Measurements from ENCODE around the gene ENO4. TPM values are rescaled to one million over a fixed set of nuclear protein-coding genes. Genes with fewer than 3 reads are reported as not detected.

ENO4 gene
- total RNA-seq, 1 donor from 2014 or later = not detected

DNA sequence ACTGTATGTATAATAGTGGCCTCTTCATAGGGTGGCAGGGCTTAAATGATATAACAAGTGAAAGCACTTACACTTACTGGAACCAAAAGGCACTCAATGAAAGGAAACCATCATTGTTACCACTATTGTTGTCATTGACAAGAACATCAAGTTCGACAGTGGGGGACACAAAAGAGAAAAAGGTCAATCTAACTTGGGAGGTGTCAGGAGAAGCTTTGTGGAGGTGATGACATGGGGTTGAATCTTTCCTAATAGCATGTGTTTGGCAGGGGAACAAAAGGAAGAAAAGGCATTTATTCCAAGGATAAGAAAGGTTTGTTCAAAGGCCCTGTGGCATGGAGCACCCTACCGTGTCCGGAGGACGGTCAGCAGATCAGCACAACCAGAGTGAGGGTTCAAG, 18.2 kb upstream of the ENO4 start:
- ATAC-seq = no peak

DNA sequence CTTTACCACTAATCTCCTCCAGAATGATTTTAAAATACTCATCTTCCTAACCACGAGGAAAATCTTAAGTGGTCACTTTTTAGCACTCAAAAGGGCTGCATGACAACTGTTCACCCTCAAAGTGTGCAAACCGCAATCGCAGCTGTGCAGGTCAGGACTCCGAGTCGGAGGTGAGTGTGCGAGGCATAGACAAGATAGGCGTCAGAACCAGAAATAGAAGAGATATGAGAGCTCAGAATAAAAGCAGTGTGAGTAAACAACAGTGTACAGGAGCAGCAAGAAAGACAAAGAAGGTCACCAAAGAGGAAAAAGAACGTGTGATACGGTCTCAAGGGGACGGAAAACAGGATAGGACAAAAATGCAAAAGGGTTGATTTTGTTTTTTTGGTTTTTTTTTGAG, 17.5 kb upstream of the ENO4 start:
- ATAC-seq = no peak

GRCh38 chr10:116833986-116834985, 15.0 kb upstream of the ENO4 start:
- ATAC-seq = no peak

DNA sequence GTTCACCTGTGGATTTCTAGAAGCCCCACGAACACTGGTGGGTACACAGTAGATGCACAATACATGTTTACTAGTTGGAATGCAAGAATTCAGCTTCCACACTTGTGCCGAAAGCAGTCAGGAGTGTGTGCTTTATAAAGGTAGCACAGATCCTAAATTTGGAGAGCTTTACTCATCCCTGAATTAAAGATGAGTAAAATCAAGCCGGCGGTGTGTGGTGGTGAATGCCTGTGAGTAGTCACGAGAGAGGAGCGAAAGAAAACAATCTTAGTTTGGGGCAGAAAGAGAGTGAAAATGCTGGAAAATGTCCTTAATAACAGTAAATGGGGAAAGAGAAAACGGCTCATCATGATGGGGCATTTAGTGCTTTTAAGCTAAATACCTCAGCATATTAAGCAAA, 13.6 kb upstream of the ENO4 start:
- ATAC-seq = no peak

DNA sequence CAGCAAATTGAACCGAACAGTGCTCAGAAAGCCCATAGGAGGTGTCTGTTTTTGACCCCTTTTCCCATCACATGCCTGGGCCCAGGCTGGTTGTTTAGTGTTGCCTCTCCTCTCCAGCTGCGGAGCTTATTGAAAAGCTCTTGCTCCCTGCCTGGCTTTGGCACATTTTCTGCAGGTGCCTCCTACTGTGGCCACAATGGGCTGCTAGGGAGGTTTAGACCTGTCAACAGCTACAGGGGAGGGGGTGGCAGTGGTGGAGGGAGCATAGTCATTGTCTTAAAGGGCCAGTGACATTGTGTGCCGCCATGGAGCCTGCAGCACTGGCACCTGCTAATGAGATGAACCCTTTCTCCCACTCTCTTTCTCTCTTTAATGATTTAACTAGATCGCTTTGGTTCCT, 13.2 kb upstream of the ENO4 start:
- no peak for ATAC-seq

DNA sequence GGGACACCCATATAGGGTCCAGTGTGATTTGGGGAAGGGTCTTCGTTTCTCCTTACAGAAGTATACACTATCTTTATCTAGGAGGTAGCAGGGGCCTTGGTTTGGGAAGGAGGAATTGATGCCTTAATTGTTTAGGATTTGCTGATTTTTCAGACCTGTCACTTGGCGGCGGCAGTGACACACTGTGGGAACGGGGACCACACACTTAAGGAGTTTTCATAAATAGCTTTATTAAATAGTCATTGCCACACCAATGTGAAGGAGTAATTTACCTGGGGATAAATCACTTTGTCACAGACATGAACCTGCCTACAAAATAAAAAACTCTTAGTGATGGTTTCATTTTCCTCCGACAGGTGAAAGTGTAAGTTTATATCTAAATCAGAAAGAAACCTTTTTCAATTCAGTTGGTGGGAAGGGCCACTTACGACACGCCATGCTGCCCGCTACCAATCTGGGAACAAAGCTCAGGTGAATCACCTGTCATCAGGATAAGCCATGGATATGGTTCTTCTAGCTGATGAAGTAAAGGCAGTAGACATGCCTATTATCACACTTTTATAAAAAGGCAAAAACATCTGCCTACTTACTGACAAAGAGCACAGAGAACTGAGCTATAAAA, 12.3 kb upstream of the ENO4 start:
- no peak for ATAC-seq

DNA sequence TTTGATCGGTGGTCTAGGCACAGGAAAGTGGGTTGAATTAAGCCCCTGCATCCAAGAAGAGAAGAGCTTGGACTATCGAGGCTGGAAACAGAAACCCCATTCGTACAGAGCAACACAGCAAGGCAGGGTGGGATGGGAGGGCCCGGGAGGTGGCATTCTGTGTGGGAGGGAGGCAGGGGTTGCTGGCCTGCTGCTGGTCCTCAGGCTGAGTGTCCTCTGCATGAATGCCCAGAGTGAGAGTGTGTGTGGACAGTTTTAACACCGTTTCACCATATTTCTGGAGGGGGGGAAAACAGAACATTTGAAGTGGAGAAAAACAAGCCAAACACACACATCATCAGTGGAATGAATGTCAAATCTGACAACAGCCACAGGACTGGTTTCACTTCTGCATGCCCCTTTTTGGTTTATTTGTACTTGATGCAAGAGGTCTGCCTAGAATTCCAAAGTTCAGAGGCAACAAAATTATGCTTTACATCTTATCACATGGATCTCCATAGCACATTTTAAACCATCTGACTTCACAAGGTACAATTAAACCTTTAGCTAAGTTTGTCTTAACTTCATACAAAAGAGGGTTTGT, 11.1 kb upstream of the ENO4 start:
- ATAC-seq = no peak

DNA sequence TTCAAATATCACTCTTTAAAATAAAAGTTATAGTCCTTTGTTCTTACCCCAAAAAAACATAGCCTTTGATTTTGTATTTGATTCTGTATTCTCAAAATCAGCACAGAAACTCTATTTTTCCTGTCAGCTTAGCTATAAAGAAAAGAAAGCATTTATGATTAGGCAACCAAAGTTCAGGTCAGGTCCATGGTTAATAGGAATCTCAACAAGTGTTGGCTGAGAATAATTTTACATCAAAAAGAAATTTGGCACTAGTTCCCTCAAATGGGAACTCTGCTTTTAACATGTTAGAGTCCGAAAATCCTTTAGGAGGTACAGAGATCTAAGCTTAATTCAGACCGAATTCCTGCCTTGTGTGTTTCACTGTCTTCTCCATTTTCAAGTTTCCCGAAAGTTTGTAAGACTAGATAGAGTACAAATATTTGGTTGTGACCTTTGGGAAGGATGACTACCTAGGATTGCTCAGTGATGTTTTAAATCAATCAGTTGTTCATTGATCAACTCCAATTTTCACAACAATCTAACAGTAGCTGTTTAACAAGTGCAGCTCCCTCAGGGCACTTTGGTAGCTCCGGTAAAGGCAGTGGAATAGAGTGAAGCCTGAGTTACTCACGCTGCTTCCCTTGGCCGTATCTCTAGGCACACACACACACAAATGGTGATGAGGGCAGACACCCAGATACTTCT, 8.8 kb upstream of the ENO4 start:
- no peak for ATAC-seq

- ATAC-seq = no peak
Observed at GRCh38 chr10:116845823-116846222, 3.5 kb upstream of the ENO4 start.

DNA sequence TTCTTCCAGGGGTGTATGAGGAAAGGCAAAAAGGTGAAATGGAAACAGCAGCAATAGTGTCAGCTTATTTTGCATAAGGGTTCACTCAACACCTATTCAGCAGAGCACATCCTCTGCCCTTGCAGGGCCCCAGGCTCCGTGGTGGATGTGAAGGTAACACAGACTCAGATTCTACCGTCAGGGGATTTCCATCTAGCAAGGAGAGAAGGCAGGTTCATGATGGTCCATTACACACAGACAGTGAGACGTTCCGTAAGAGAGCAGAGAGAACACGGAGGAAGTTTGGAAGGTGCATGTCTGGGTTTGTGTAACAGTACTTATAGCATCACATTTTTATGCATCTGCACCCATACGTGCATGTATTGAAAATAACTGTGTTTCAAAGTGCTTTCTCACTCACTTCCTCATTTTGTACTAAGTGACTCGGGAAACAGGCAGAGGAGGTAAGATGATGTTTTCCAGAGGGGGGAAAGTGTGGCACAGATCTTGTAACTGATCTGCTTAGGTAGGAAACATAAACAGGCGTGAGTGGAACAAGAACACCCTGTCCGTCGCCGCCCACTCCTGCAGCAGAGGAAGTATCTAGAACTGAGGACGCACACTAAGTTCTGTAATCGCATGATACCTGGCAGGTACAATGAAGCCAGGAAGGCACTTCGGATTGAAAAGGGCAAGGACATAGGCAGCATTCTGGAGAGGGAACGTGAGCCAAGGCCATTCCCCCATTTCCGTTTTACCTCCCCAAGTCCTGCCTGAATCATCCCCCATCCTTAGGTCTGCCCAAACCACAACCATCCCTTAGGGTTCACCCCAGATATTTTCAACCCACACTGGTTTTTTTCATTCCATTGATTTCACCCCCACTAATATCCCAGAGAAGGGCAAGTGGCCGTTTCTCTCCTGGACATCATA, 1.0 kb upstream of the ENO4 start:
- ATAC-seq = no peak

- ATAC-seq = peak; percentile 31
Observed at GRCh38 chr10:116848944-116849247, 403 bp upstream of the ENO4 start.

DNA sequence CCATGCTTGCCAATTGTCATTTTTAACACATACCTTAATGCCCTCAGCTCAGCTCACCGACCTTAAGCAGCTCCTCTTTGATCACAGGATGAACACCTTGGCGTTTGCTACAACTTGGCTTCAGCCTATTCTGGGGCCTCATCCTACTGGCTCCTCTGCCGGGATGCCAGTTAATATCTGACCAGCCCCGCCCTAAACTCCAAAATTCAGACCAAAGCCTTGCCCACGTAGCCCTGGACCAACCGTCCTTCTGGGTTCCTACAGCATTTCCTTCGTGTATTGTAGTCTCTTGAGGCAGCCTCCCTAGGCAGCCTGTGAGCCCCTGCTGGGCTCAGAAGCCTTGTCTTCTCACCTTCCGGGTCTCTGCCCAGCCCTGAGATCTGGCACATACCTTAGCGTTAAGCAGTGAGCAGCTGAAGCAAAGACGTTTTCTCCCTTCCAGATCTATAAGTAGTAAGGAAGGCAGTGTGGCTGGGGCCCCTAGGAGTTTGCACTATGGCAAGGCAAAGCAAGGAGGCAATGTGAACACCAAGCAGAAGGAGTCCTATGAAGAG, 836 bp downstream of the ENO4 start:
- no peak for ATAC-seq

- ATAC-seq = no peak
Observed at GRCh38 chr10:116852246-116852645, 2.9 kb downstream of the ENO4 start.

GRCh38 chr10:116853287-116853686, 4.0 kb downstream of the ENO4 start:
- ATAC-seq = no peak

GRCh38 chr10:116853701-116854100, 4.4 kb downstream of the ENO4 start:
- no peak for ATAC-seq

GRCh38 chr10:116857156-116857555, 7.9 kb downstream of the ENO4 start:
- no peak for ATAC-seq

- no peak for ATAC-seq
Observed at GRCh38 chr10:116861796-116862195, 12.5 kb downstream of the ENO4 start.

DNA sequence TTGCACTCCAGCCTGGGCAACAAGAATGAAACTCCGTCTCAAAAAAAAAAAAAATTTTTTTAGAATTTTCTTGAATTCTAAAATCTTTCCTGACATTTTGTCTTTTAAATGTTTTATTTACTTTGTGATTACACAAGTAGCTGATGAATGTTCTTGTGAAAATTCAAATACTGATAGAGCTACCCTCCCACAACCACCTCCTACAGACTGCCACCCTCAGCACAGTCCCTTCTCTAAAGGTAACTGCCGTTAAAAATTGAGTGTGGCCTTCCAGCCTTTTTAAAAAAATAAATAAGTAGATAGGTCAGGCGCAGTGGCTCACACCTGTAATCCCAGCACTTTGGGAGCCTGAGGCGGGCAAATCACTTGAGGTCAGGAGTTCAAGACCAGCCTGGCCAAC, 15.1 kb downstream of the ENO4 start:
- ATAC-seq = no peak

GRCh38 chr10:116866066-116866465, 16.8 kb downstream of the ENO4 start:
- no peak for ATAC-seq

DNA sequence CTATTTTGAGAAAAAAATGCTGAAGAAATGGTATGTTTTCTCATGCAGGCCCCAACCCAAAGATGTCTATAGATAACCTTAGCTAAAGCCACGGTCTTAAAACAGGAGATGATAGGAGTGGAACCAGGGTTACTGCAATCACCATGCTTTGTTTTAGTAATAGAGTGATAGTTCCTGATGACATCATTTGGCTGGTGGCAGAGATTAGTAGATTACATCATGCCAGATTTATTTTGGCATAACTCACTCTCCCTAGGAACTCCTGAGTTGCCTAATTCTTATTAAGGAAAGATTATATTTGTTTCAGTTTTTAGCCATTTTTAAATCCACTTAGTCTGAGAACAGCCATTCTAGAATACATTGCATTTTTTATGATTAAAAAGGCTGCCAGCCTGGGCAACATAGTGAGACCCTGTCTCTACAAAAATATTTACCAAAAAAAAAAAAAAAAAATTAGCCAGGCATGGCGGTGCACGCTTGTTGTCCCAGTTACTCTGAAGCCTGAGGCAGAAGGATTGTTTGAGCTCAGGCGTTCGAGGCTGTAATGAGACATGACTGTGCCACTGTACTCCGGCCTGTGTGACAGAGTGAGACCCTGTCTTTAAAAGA, 17.8 kb downstream of the ENO4 start:
- ATAC-seq = peak; percentile 58

DNA sequence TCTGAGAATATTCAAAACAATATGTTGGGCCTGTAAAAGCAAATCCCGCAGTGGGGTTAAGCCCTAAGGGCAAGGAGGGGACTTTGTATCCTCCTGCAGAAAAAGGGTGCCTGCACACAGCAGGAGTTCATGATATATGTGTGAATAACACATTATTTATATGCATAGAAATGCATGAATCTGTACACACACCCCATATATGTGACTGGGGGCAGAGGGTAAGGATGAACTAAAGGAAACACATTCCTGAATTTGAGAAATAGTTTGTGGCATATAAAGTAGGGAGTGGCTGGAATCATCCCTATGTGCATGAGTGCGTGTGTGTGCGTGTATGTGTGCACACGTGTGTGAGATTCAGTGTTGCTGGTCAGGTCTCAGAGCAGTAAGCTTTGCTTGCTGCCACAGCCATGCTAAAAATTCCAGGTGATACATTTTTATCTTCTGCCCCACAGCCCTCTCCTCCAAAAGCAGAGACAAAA, 18.9 kb downstream of the ENO4 start:
- no peak for ATAC-seq

Measured in esophagus mucosa (tissue), 1 donor.